Measurements from ENCODE around the gene C1orf35.

Gene C1orf35

GRCh38 chr1:228094432-228095016, 8.6 kb downstream of the C1orf35 start:
- DNase-seq (ENCODE audit: low spot score), result no peak

- DNase-seq (ENCODE audit: low spot score), result no peak
Measured at GRCh38 chr1:228093050-228093906, 9.8 kb downstream of the C1orf35 start.

GRCh38 chr1:228092342-228093049, 10.6 kb downstream of the C1orf35 start:
- no peak for DNase-seq (ENCODE audit: low spot score)

- DNase-seq (ENCODE audit: low spot score), result no peak
Measured at GRCh38 chr1:228091084-228091483, 12.0 kb downstream of the C1orf35 start.

- DNase-seq (ENCODE audit: low spot score), result no peak
Measured at GRCh38 chr1:228090613-228091081, 12.5 kb downstream of the C1orf35 start.

- no peak for DNase-seq (ENCODE audit: low spot score)
Measured at GRCh38 chr1:228089519-228090380, 13.4 kb downstream of the C1orf35 start.

GRCh38 chr1:228088586-228089498, 14.3 kb downstream of the C1orf35 start:
- no peak for DNase-seq (ENCODE audit: low spot score)

- DNase-seq (ENCODE audit: low spot score), result no peak
Measured at GRCh38 chr1:228087771-228088251, 15.3 kb downstream of the C1orf35 start.

- no peak for DNase-seq (ENCODE audit: low spot score)
Measured at GRCh38 chr1:228085287-228085951, 17.7 kb downstream of the C1orf35 start.

GRCh38 chr1:228084797-228085196, 18.3 kb downstream of the C1orf35 start:
- no peak for DNase-seq (ENCODE audit: low spot score)

- no peak for DNase-seq (ENCODE audit: low spot score)
Measured at GRCh38 chr1:228084325-228084724, 18.8 kb downstream of the C1orf35 start.

GRCh38 chr1:228083871-228084278, 19.2 kb downstream of the C1orf35 start:
- no peak for DNase-seq (ENCODE audit: low spot score)

GRCh38 chr1:228082918-228083870, 19.9 kb downstream of the C1orf35 start:
- no peak for DNase-seq (ENCODE audit: low spot score)

- DNase-seq (ENCODE audit: low spot score), result peak; percentile 91
Measured at GRCh38 chr1:228082214-228082917, 20.8 kb downstream of the C1orf35 start, which contains the start of gene ARF1. Gene ARF1, plus strand, starts transcription at chr1:228082708. Its CDS starts 14,407 bp downstream, at chr1:228097115.

- DNase-seq (ENCODE audit: low spot score), result peak; percentile 59
Measured at GRCh38 chr1:228081578-228082213, 21.4 kb downstream of the C1orf35 start.

- DNase-seq (ENCODE audit: low spot score), result no peak
Measured at GRCh38 chr1:228081144-228081543, 22.0 kb downstream of the C1orf35 start.

GRCh38 chr1:228079601-228080263, 23.4 kb downstream of the C1orf35 start:
- DNase-seq (ENCODE audit: low spot score), result no peak

Measured in cerebellar cortex (tissue), 1 donor.